Lung microvascular endothelial cell (primary cell): ENCODE measurements around the gene CCDC83. TPM values are rescaled to one million over a fixed set of nuclear protein-coding genes. Genes with fewer than 3 reads are reported as not detected.
"Not testable (repeated sequence)": the region's sequence is repeated elsewhere in the genome, so short reads cannot be mapped to it uniquely, and the experiment has no call there.

Experiments
- DNase-seq, 2 donors: peaks; one replicate each; pipeline versions ENCODE4 v3.0.0 to v3.0.0-alpha.2; 2010; ENCODE audit warnings: low read depth in 2 of 2
- total RNA-seq: library from RNA; depleted of rRNA; stranded (reverse); fragments of >200 nt; gene quantifications from 2 replicates; pipeline ENCODE4 v1.2.1, GENCODE V29; 2014

CCDC83 gene
- total RNA-seq, 1 donor from 2014 or later = not detected

- no peak for DNase-seq
These were observed 19.5 kb upstream of the CCDC83 start for GRCh38 chr11:85835729-85836128.

GRCh38 chr11:85840932-85841331, 14.3 kb upstream of the CCDC83 start:
- DNase-seq = not testable (repeated sequence)

GRCh38 chr11:85843929-85844328, 11.3 kb upstream of the CCDC83 start:
- no peak for DNase-seq

GRCh38 chr11:85844439-85845123, 10.6 kb upstream of the CCDC83 start:
- peak in 1 of 2 donors; percentile 5 for DNase-seq

GRCh38 chr11:85845124-85845631, 10.0 kb upstream of the CCDC83 start:
- DNase-seq = peak in 1 of 2 donors; percentile 21

- DNase-seq = no peak
These were observed 7.7 kb upstream of the CCDC83 start for GRCh38 chr11:85847436-85847835.

GRCh38 chr11:85848006-85848405, 7.2 kb upstream of the CCDC83 start:
- no peak for DNase-seq

GRCh38 chr11:85848556-85848955, 6.6 kb upstream of the CCDC83 start:
- DNase-seq = no peak

GRCh38 chr11:85852754-85853153, 2.4 kb upstream of the CCDC83 start:
- not testable (repeated sequence) for DNase-seq

GRCh38 chr11:85853541-85853940, 1.6 kb upstream of the CCDC83 start:
- not testable (repeated sequence) for DNase-seq

- no peak for DNase-seq
These were observed 999 bp upstream of the CCDC83 start for GRCh38 chr11:85854212-85854556.

- peak; percentile 94 for DNase-seq
These were observed 434 bp upstream of the CCDC83 start for GRCh38 chr11:85854557-85855340.

- no peak for DNase-seq
These were observed 1.9 kb downstream of the CCDC83 start for GRCh38 chr11:85857098-85857497.

- not testable (repeated sequence) for DNase-seq
These were observed 4.4 kb downstream of the CCDC83 start for GRCh38 chr11:85859541-85859940.

GRCh38 chr11:85863855-85864254, 8.7 kb downstream of the CCDC83 start:
- DNase-seq = no peak

GRCh38 chr11:85866137-85866827, 11.1 kb downstream of the CCDC83 start:
- DNase-seq = no peak

GRCh38 chr11:85867751-85868150, 12.6 kb downstream of the CCDC83 start:
- no peak for DNase-seq

GRCh38 chr11:85869781-85870180, 14.6 kb downstream of the CCDC83 start:
- no peak for DNase-seq

- no peak for DNase-seq
These were observed 19.1 kb downstream of the CCDC83 start for GRCh38 chr11:85874265-85874664.

GRCh38 chr11:85875505-85875904, 20.3 kb downstream of the CCDC83 start:
- DNase-seq = no peak

- DNase-seq = no peak
These were observed 29.4 kb downstream of the CCDC83 start for GRCh38 chr11:85884581-85885021.
